A549 (cell line): ENCODE measurements around the gene SLFN5.
"Not testable (repeated sequence)": the region's sequence is repeated elsewhere in the genome, so short reads cannot be mapped to it uniquely, and the experiment has no call there.

ENCODE experiments used
- CHD2 ChIP-seq: fragments of 150-350 bp; IDR thresholded peaks from 2 replicates; pipeline ENCODE4 v1.6.1; 2014; ENCODE audit warnings: low read length; ENCODE audit not compliant: partially characterized antibody
- CHD4 ChIP-seq: fragments of 200-600 bp; sonication (generic); IDR thresholded peaks from 2 replicates; pipeline ENCODE4 v1.6.1; 2016; ENCODE audit warnings: antibody characterized with exemption, mild to moderate bottlenecking, borderline replicate concordance
- HDAC2 ChIP-seq: fragments of 200-600 bp; sonication (generic); IDR thresholded peaks from 2 replicates; pipeline ENCODE4 v1.6.1; 2016
- NPAS2 ChIP-seq: fragments of 250-450 bp; sonication (Bioruptor Pico); IDR thresholded peaks from 2 replicates; pipeline ENCODE4 v1.8.0; 2022; ENCODE audit warnings: mild to moderate bottlenecking, moderate library complexity, borderline replicate concordance
- TF ChIP-seq, protein P1 (sequence below): fragments of >200 bp; sonication (Bioruptor Twin); formaldehyde crosslinking; IDR thresholded peaks from 3 replicates; pipeline ENCODE4 v1.5.1; 2016
- TF ChIP-seq, protein P2 (sequence below): fragments of 450-650 bp; IDR thresholded peaks from 2 replicates; pipeline ENCODE4 v1.6.1; 2014; ENCODE audit warnings: antibody characterized with exemption
- TF ChIP-seq, protein P3 (sequence below): IDR thresholded peaks from 2 replicates; pipeline ENCODE4 v1.6.1; 2012

DNA sequence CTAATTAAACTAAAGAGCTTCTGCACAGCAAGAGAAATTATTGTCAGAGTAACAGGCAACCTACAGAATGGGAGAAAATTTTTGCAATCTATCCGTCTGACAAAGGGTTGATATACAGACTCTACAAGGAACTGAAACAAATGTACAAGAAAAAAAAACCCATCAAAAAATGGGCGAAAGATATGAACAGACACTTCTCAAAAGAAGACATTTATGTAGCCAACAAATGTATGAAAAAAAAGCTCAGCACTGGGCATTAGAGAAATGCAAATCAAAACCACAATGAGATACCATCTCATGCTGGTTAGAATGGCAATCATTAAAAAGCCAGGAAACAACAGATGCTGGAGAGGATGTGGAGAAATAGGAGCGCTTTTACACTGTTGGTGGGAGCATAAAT is 66.5 kb downstream of the SLFN5 start:
- not testable (repeated sequence) for TF ChIP-seq HDAC2; CHD2; NPAS2 (CRISPR knock-in tag); CHD4
- TF ChIP-seq, protein P1, sequence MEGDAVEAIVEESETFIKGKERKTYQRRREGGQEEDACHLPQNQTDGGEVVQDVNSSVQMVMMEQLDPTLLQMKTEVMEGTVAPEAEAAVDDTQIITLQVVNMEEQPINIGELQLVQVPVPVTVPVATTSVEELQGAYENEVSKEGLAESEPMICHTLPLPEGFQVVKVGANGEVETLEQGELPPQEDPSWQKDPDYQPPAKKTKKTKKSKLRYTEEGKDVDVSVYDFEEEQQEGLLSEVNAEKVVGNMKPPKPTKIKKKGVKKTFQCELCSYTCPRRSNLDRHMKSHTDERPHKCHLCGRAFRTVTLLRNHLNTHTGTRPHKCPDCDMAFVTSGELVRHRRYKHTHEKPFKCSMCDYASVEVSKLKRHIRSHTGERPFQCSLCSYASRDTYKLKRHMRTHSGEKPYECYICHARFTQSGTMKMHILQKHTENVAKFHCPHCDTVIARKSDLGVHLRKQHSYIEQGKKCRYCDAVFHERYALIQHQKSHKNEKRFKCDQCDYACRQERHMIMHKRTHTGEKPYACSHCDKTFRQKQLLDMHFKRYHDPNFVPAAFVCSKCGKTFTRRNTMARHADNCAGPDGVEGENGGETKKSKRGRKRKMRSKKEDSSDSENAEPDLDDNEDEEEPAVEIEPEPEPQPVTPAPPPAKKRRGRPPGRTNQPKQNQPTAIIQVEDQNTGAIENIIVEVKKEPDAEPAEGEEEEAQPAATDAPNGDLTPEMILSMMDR = not testable (repeated sequence)
- TF ChIP-seq, protein P2, sequence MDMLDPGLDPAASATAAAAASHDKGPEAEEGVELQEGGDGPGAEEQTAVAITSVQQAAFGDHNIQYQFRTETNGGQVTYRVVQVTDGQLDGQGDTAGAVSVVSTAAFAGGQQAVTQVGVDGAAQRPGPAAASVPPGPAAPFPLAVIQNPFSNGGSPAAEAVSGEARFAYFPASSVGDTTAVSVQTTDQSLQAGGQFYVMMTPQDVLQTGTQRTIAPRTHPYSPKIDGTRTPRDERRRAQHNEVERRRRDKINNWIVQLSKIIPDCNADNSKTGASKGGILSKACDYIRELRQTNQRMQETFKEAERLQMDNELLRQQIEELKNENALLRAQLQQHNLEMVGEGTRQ = not testable (repeated sequence)
- TF ChIP-seq, protein P3, sequence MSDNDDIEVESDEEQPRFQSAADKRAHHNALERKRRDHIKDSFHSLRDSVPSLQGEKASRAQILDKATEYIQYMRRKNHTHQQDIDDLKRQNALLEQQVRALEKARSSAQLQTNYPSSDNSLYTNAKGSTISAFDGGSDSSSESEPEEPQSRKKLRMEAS = not testable (repeated sequence)
